KMS-11 (cell line): ENCODE measurements around the gene CMC4.

Experiments used
- H2AFZ ChIP-seq: fragments of 200-600 bp; sonication (generic); 2 replicates; pipeline ENCODE4 v1.6.1; 2016; ENCODE audit warnings: antibody characterized with exemption, mixed run types, low read depth
- H3K27ac ChIP-seq: fragments of 200-600 bp; sonication (generic); 2 replicates; pipeline ENCODE4 v1.6.1; 2016; ENCODE audit warnings: mild to moderate bottlenecking, mixed run types
- H3K27me3 ChIP-seq: fragments of 200-600 bp; sonication (generic); 2 replicates; pipeline ENCODE4 v1.6.1; 2017; ENCODE audit warnings: mild to moderate bottlenecking, low read depth, mixed run types, moderate library complexity; ENCODE audit not compliant: insufficient read depth
- H3K36me3 ChIP-seq: fragments of 200-600 bp; sonication (generic); 2 replicates; pipeline ENCODE4 v1.6.1; 2017; ENCODE audit warnings: mild to moderate bottlenecking, mixed run types; ENCODE audit not compliant: insufficient read depth
- H3K4me1 ChIP-seq: fragments of 200-600 bp; sonication (generic); 2 replicates; pipeline ENCODE4 v1.6.1; 2016; ENCODE audit warnings: mild to moderate bottlenecking, low read depth, mixed run types; ENCODE audit not compliant: poor library complexity, severe bottlenecking
- H3K4me2 ChIP-seq: fragments of 200-600 bp; sonication (generic); 2 replicates; pipeline ENCODE4 v1.7.0; 2016; ENCODE audit warnings: mild to moderate bottlenecking, mixed run types
- H3K4me3 ChIP-seq: fragments of 200-600 bp; sonication (generic); IDR thresholded peaks from 2 replicates; pipeline ENCODE4 v1.6.1; 2017; ENCODE audit warnings: low read depth, low read length, mixed read lengths; ENCODE audit not compliant: insufficient read depth
- H3K79me2 ChIP-seq: fragments of 200-600 bp; sonication (generic); 2 replicates; pipeline ENCODE4 v1.6.1; 2016; ENCODE audit warnings: low read depth, mixed run types; ENCODE audit not compliant: insufficient read depth
- H3K9ac ChIP-seq: fragments of 200-600 bp; sonication (generic); 2 replicates; pipeline ENCODE4 v1.6.1; 2016; ENCODE audit warnings: mild to moderate bottlenecking, mixed run types
- H4K20me1 ChIP-seq: fragments of 200-600 bp; sonication (generic); 2 replicates; pipeline ENCODE4 v1.6.1; 2016; ENCODE audit warnings: mild to moderate bottlenecking, mixed run types; ENCODE audit not compliant: insufficient read depth
- TF ChIP-seq, protein P1 (sequence below): fragments of 200-600 bp; sonication (generic); conservative IDR thresholded peaks from 2 replicates; pipeline ENCODE4 v1.6.1; 2017; ENCODE audit warnings: low read depth, mild to moderate bottlenecking, antibody characterized with exemption, low read length, moderate library complexity, mixed read lengths

The CMC4 gene

DNA sequence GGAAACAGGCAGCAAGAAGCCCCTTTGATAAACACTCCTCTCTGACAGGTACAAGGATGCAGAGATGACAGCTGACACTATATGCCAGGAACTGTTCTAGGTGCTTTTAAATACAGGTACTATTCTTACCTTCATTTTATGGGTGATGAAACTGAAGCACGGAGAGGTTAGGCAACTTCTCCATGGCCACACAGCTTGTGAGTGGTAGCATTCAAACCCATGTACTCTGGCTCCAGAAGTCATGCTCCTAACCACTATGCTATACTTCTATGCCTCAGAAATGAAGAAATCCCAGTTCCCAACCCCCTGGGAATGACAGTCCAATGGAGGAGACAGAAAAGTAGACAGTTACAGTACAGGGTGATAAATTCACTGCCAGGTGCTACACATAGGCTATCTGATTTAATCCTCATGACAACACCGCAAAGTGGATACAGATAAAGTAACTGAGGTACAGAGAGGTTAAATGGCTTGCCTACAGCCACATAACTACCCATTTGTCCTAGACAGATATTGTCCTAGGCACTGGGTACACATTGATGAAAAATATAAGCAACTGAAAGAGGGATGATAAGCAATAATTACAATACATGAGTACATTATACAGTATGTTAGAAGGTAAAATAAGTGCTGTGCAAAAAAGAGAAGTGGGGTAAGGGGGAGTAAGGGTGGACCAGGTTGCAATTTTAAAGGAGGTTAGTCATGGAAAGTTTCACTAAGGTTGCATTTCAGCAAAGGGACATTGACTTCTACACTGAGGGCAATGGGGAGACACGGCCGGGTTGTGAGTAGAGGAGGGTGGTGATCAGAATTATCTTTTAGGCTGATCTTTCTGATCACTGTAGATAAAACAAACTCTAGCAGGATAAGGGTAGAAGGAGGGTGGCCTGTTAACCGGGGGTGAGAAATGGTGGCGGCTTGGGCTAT is 46.8 kb downstream of the CMC4 start:
- Histone ChIP-seq H4K20me1 (no peaks in the 10 kb centered on the region), H3K79me2 (peaks cover 9% of the 10 kb centered on the region; the same call in 1 of the 2 replicates), H3K9ac (no peak overlapping the region), H3K36me3 (no peaks in the 10 kb centered on the region), H3K4me3 (no peak overlapping the region), H3K4me1 (peaks cover 16% of the 10 kb centered on the region), H3K4me2 (no peak overlapping the region), H3K27me3 (no peaks in the 10 kb centered on the region), H2AFZ (no peak overlapping the region), H3K27ac (no peak overlapping the region)
- TF ChIP-seq, protein P1, sequence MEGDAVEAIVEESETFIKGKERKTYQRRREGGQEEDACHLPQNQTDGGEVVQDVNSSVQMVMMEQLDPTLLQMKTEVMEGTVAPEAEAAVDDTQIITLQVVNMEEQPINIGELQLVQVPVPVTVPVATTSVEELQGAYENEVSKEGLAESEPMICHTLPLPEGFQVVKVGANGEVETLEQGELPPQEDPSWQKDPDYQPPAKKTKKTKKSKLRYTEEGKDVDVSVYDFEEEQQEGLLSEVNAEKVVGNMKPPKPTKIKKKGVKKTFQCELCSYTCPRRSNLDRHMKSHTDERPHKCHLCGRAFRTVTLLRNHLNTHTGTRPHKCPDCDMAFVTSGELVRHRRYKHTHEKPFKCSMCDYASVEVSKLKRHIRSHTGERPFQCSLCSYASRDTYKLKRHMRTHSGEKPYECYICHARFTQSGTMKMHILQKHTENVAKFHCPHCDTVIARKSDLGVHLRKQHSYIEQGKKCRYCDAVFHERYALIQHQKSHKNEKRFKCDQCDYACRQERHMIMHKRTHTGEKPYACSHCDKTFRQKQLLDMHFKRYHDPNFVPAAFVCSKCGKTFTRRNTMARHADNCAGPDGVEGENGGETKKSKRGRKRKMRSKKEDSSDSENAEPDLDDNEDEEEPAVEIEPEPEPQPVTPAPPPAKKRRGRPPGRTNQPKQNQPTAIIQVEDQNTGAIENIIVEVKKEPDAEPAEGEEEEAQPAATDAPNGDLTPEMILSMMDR: no peak

DNA sequence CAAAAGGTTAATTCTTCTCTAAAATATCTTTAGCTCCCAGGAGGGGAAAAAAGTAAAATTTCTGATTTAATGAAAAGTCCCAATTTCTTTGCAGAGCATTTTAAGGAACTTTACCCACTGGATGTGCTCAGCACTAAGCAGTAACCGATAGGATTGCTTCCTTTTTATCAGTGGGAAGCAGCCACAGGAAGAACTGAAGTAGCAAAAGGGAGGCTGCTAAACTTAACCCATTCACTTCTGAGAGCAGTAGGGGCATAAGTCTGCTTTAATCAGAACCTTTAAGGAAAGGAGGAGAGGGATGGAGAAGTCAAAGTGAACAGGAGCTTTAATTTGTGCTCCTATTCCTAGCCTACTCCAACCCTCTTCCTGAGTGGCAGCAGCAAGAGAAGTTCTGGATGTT is 48.4 kb downstream of the CMC4 start, which contains the start of gene F8:
Gene F8, minus strand, starts transcription at position 139 of the 400 bp plus-strand sequence. CDS start 171 bp downstream, outside the sequence.
- no peak within 1 kb of the TSS for H2AFZ ChIP-seq

DNA sequence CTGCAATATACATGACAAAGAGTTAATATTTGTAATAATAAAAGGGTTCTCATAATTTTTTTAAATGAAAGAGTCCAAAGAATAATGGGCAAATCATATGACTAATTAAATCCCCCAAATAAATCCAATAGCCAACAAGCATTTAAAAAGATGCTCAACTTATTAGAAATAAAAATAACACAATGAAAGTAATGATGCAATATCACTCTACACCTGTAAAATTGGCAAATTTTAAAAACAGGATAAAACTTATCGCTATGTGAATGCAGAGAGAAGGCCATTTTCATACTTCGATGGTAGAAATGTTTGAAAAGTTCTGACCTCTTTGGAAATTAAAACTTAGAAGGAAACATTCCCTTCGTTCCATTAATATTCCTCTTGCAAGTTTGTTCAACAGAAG is 50.3 kb downstream of the CMC4 start:
- H3K4me2 ChIP-seq: no peak overlapping the region
- no peak overlapping the region for H2AFZ ChIP-seq
- H3K4me3 ChIP-seq: no peak overlapping the region
- no peak overlapping the region for H3K27ac ChIP-seq
- TF ChIP-seq, protein P1: no peak
- no peaks in the 10 kb centered on the region for H3K79me2 ChIP-seq
- H3K9ac ChIP-seq: no peak overlapping the region
- H3K4me1 ChIP-seq: no peaks in the 10 kb centered on the region
- H4K20me1 ChIP-seq: no peaks in the 10 kb centered on the region
- no peaks in the 10 kb centered on the region for H3K27me3 ChIP-seq
- H3K36me3 ChIP-seq: no peaks in the 10 kb centered on the region

More for the DNA sequence above, 48.4 kb downstream of the CMC4 start, which contains the start of gene F8:
- Histone ChIP-seq H3K79me2 (no peaks in the 10 kb centered on the region), H3K4me2 (no peak within 1 kb of the TSS), H3K27ac (no peak within 1 kb of the TSS), H3K36me3 (no peaks in the 10 kb centered on the region), H3K4me1 (peaks cover 5% of the 10 kb centered on the region), H3K9ac (no peak within 1 kb of the TSS), H3K27me3 (no peaks in the 10 kb centered on the region), H4K20me1 (no peaks in the 10 kb centered on the region), H3K4me3 (no peak within 1 kb of the TSS)
- TF ChIP-seq, protein P1: no peak
